Measurements from ENCODE around the gene RAD51B. TPM values are rescaled to one million over a fixed set of nuclear protein-coding genes. Genes with fewer than 3 reads are reported as not detected.

RAD51B gene
- total RNA-seq, 1 experiment from 2014 or later = 23.3 TPM

GRCh38 chr14:68544081-68544892 lies 724.7 kb downstream of the RAD51B start:
- H3K36me3 ChIP-seq (ENCODE audit: insufficient read depth, low read length, poor library complexity, severe bottlenecking) = no peaks in the 10 kb centered on the region
- intact Hi-C loops (cut with micrococcal nuclease; ENCODE audit: unreplicated experiment) = no loop called here
- no peaks in the 10 kb centered on the region for H3K9me3 ChIP-seq (ENCODE audit: low read depth, low read length, poor library complexity, severe bottlenecking)
- POLR2A ChIA-PET (ENCODE audit: low non-redundant PET) = no interaction called here
- H3K27ac ChIP-seq (ENCODE audit: low read depth, low read length, poor library complexity, severe bottlenecking) = no peak overlapping the region
- CTCF ChIA-PET = no interaction called here
- no TSS peak for BruUV-seq (replicated peaks)
- DNase-seq (ENCODE audit: low spot score) = peak; percentile 27
- no peak overlapping the region for H3K4me3 ChIP-seq (ENCODE audit: low read depth, low read length, poor library complexity, severe bottlenecking)
- no peak for TF ChIP-seq EZH2 (IDR thresholded peaks at IDR 0.05; ENCODE audit: borderline replicate concordance, low read depth, low read length, poor library complexity, severe bottlenecking)
- no peak for TF ChIP-seq CTCF (conservative IDR thresholded peaks at IDR 0.05; ENCODE audit: low read depth, low read length)
- peaks cover 38% of the 10 kb centered on the region for H3K4me1 ChIP-seq (ENCODE audit: insufficient read depth, low read length, poor library complexity, severe bottlenecking)
- H3K27me3 ChIP-seq (replicated peaks; ENCODE audit: insufficient read depth, low read depth, low read length, poor library complexity) = no peaks in the 10 kb centered on the region

GRCh38 chr14:68546839-68547238 lies 727.3 kb downstream of the RAD51B start:
- no peak for DNase-seq (ENCODE audit: low spot score)
- H3K27me3 ChIP-seq (replicated peaks; ENCODE audit: insufficient read depth, low read depth, low read length, poor library complexity) = no peaks in the 10 kb centered on the region
- no TSS peak for BruUV-seq (replicated peaks)
- no peaks in the 10 kb centered on the region for H3K36me3 ChIP-seq (ENCODE audit: insufficient read depth, low read length, poor library complexity, severe bottlenecking)
- peaks cover 57% of the 10 kb centered on the region for H3K4me1 ChIP-seq (ENCODE audit: insufficient read depth, low read length, poor library complexity, severe bottlenecking)
- no peaks in the 10 kb centered on the region for H3K9me3 ChIP-seq (ENCODE audit: low read depth, low read length, poor library complexity, severe bottlenecking)
- POLR2A ChIA-PET (ENCODE audit: low non-redundant PET) = no interaction called here
- TF ChIP-seq CTCF (conservative IDR thresholded peaks at IDR 0.05; ENCODE audit: low read depth, low read length) (no peak), EZH2 (IDR thresholded peaks at IDR 0.05; ENCODE audit: borderline replicate concordance, low read depth, low read length, poor library complexity, severe bottlenecking) (no peak)
- CTCF ChIA-PET = no interaction called here
- intact Hi-C loops (cut with micrococcal nuclease; ENCODE audit: unreplicated experiment) = loop anchor here (5.0 kb wide), 1 partner anchor 240 kb away; no protein-coding TSS in a partner anchor
- H3K4me3 ChIP-seq (ENCODE audit: low read depth, low read length, poor library complexity, severe bottlenecking) = no peak overlapping the region
- H3K27ac ChIP-seq (ENCODE audit: low read depth, low read length, poor library complexity, severe bottlenecking) = no peak overlapping the region

- intact Hi-C loops (cut with micrococcal nuclease; ENCODE audit: unreplicated experiment) = loop anchor here (2.0 to 5.0 kb wide), 2 partner anchors 135 to 240 kb away; no protein-coding TSS in a partner anchor
- no peak for TF ChIP-seq EZH2 (IDR thresholded peaks at IDR 0.05; ENCODE audit: borderline replicate concordance, low read depth, low read length, poor library complexity, severe bottlenecking)
- TF ChIP-seq CTCF (conservative IDR thresholded peaks at IDR 0.05; ENCODE audit: low read depth, low read length) = no peak
- DNase-seq (ENCODE audit: low spot score) = peak; percentile 56
- H3K4me3 ChIP-seq (ENCODE audit: low read depth, low read length, poor library complexity, severe bottlenecking) = no peak overlapping the region
- ChIA-PET CTCF (no interaction called here), POLR2A (ENCODE audit: low non-redundant PET) (interaction anchor here (1.0 kb wide), 1 partner anchor 246 kb away, joined by 5 read pairs; the partner anchor contains the start of gene ZFP36L1)
- H3K36me3 ChIP-seq (ENCODE audit: insufficient read depth, low read length, poor library complexity, severe bottlenecking) = no peaks in the 10 kb centered on the region
- H3K4me1 ChIP-seq (ENCODE audit: insufficient read depth, low read length, poor library complexity, severe bottlenecking) = peaks cover 59% of the 10 kb centered on the region
- BruUV-seq (replicated peaks) = TSS peak; percentile 79
- H3K27me3 ChIP-seq (replicated peaks; ENCODE audit: insufficient read depth, low read depth, low read length, poor library complexity) = no peaks in the 10 kb centered on the region
- H3K27ac ChIP-seq (ENCODE audit: low read depth, low read length, poor library complexity, severe bottlenecking) = peak overlapping the region; percentile 95
- no peaks in the 10 kb centered on the region for H3K9me3 ChIP-seq (ENCODE audit: low read depth, low read length, poor library complexity, severe bottlenecking)
These were observed 728.0 kb downstream of the RAD51B start for GRCh38 chr14:68547305-68548193.

Measured in A673 (cell line).